Common myeloid progenitor, CD34-positive (primary cell): Measurements from ENCODE around the gene MYH9.

Experiments
- CTCF ChIA-PET: fragments of 350-600 bp; sonication (Branson Sonifier 250); formaldehyde crosslinking; loops from one replicate; lab custom pipeline; 2021; ENCODE audit warnings: antibody characterized with exemption; lab: Charles Lee
- POLR2A ChIA-PET: fragments of 350-600 bp; sonication (Branson Sonifier 250); formaldehyde crosslinking; loops from one replicate; lab custom pipeline; 2021; ENCODE audit warnings: antibody characterized with exemption; lab: Charles Lee
- DNase-seq, 3 donors: peaks; one replicate each; pipeline versions ENCODE4 v3.0.0 to v3.0.0-alpha.2; 2013
- H3K27ac ChIP-seq, 2 experiments: 1 replicate in 1 of 2; 2 replicates in 1 of 2; pipeline ENCODE4 v1.7.0; 2013; ENCODE audit warnings: inconsistent platforms in 2 of 2, low read length in 2 of 2, mild to moderate bottlenecking in 2 of 2, low read depth in 1 of 2, moderate library complexity in 1 of 2; ENCODE audit not compliant: severe bottlenecking in 2 of 2, insufficient read depth in 1 of 2, poor library complexity in 1 of 2
- H3K27me3 ChIP-seq, 5 experiments: replicated peaks in 2 of 5; 1 replicate in 3 of 5; 2 replicates in 2 of 5; pipeline versions ENCODE4 v1.6.1 to v1.7.0; 2013; ENCODE audit warnings: low read length in 4 of 5, mild to moderate bottlenecking in 2 of 5, moderate library complexity in 2 of 5, inconsistent platforms in 1 of 5; ENCODE audit not compliant: insufficient read depth in 5 of 5, control insufficient read depth in 4 of 5
- H3K36me3 ChIP-seq, 4 experiments: 1 replicate in 2 of 4; 2 replicates in 2 of 4; pipeline versions ENCODE4 v1.6.1 to v1.7.0; 2013; ENCODE audit warnings: low read length in 3 of 4, control low read depth in 1 of 4, mild to moderate bottlenecking in 1 of 4; ENCODE audit not compliant: control insufficient read depth in 4 of 4, insufficient read depth in 4 of 4
- H3K4me1 ChIP-seq, 4 experiments: 1 replicate in 3 of 4; 2 replicates in 1 of 4; pipeline versions ENCODE4 v1.6.1 to v1.7.1; 2013; ENCODE audit warnings: low read length in 3 of 4, mild to moderate bottlenecking in 3 of 4, control low read depth in 1 of 4, inconsistent platforms in 1 of 4, moderate library complexity in 1 of 4; ENCODE audit not compliant: control insufficient read depth in 4 of 4, insufficient read depth in 4 of 4; ENCODE audit errors: control extremely low read depth in 1 of 4
- H3K4me3 ChIP-seq, 7 experiments: 1 replicate in 4 of 7; 2 replicates in 3 of 7; pipeline versions ENCODE4 v1.5.1 to v1.7.0; 2013; ENCODE audit warnings: mild to moderate bottlenecking in 7 of 7, low read length in 6 of 7, moderate library complexity in 6 of 7, inconsistent platforms in 2 of 7, low read depth in 2 of 7, control low read depth in 1 of 7; ENCODE audit not compliant: insufficient read depth in 4 of 7, control insufficient read depth in 1 of 7; ENCODE audit errors: extremely low read depth in 1 of 7
- H3K9me3 ChIP-seq, 5 experiments: 1 replicate in 4 of 5; 2 replicates in 1 of 5; pipeline versions ENCODE4 v1.6.1 to v1.7.1; 2013; ENCODE audit warnings: low read length in 4 of 5, mild to moderate bottlenecking in 2 of 5, inconsistent platforms in 1 of 5, low read depth in 1 of 5, moderate library complexity in 1 of 5; ENCODE audit not compliant: control insufficient read depth in 4 of 5, insufficient read depth in 2 of 5; ENCODE audit errors: control extremely low read depth in 1 of 5
- WGBS: methylation state at CpG from one replicate; pipeline ENCODE4 v1.1.5; 2013; ENCODE audit not compliant: insufficient coverage; 5-methylcytosine and 5-hydroxymethylcytosine counted together

The MYH9 gene

GRCh38 chr22:36239150-36239400 is 148.7 kb downstream of the MYH9 start:
- no peak for DNase-seq
- WGBS = 0% methylated on average over 3 of the region's 4 CpGs
- H3K9me3 ChIP-seq = peaks cover 0 to 3% (median 0%) of the 10 kb centered on the region in 5 experiments
- H3K27ac ChIP-seq = peak overlapping the region; percentile 67 to 93
- no peaks in the 10 kb centered on the region for H3K27me3 ChIP-seq
- ChIA-PET POLR2A (interaction anchor here (0.5 to 1.2 kb wide), 2 partner anchors 14 to 27 kb away, joined by 3 to 4 read pairs; partner anchors contain the start of gene APOL1), CTCF (interaction anchor here (0.7 to 6.0 kb wide), 19 partner anchors 9 to 173 kb away, joined by 3 to 29 read pairs (median 6); partner anchors contain the start of gene APOL1)
- H3K36me3 ChIP-seq = peaks cover 6 to 25% (median 13%) of the 10 kb centered on the region in 4 experiments
- peaks cover 9 to 32% (median 22%) of the 10 kb centered on the region in 4 experiments for H3K4me1 ChIP-seq
- peak overlapping the region; percentile 79 to 99 (median 89) for H3K4me3 ChIP-seq

- Histone ChIP-seq H3K4me1 (peaks cover 9 to 32% (median 22%) of the 10 kb centered on the region in 4 experiments), H3K4me3 (peak overlapping the region; percentile 79 to 99 (median 89)), H3K27ac (peak overlapping the region; percentile 67 to 93), H3K27me3 (no peaks in the 10 kb centered on the region), H3K36me3 (peaks cover 6 to 27% (median 13%) of the 10 kb centered on the region in 4 experiments), H3K9me3 (peaks cover 0 to 3% (median 0%) of the 10 kb centered on the region in 5 experiments)
- WGBS = 3% methylated on average over 4 of the region's 5 CpGs
- POLR2A ChIA-PET = interaction anchor here (0.5 kb wide), 1 partner anchor 27 kb away, joined by 4 read pairs; no protein-coding TSS in a partner anchor
- DNase-seq = peak in 2 of 3 donors; percentile 36 to 50
- CTCF ChIA-PET = interaction anchor here (0.6 to 6.0 kb wide), 27 partner anchors 9 to 173 kb away, joined by 3 to 29 read pairs (median 5); partner anchors contain the start of gene APOL1
These were observed 149.2 kb downstream of the MYH9 start for GRCh38 chr22:36238373-36239149.

- peak overlapping the region in 1 of 2 experiments; percentile 93 for H3K27ac ChIP-seq
- 82% methylated on average over 12 of the region's 12 CpGs for WGBS
- POLR2A ChIA-PET = no interaction called here
- CTCF ChIA-PET = interaction anchor here (0.6 to 6.0 kb wide), 15 partner anchors 10 to 59 kb away, joined by 3 to 29 read pairs (median 4); partner anchors contain the start of gene APOL1
- peaks cover 0 to 3% (median 0%) of the 10 kb centered on the region in 5 experiments for H3K9me3 ChIP-seq
- H3K4me3 ChIP-seq = peak overlapping the region; percentile 11 to 99 (median 89)
- H3K36me3 ChIP-seq = peaks cover 6 to 35% (median 19%) of the 10 kb centered on the region in 4 experiments
- peaks cover 9 to 32% (median 26%) of the 10 kb centered on the region in 4 experiments for H3K4me1 ChIP-seq
- peak in 2 of 3 donors; percentile 42 to 45 for DNase-seq
- H3K27me3 ChIP-seq = no peaks in the 10 kb centered on the region
These were observed 150.1 kb downstream of the MYH9 start for GRCh38 chr22:36237462-36238372.

- POLR2A ChIA-PET = no interaction called here
These were observed 151.1 kb downstream of the MYH9 start for GRCh38 chr22:36236388-36237319.

GRCh38 chr22:36235585-36235984 is 152.2 kb downstream of the MYH9 start:
- CTCF ChIA-PET = interaction anchor here (1.0 to 6.0 kb wide), 4 partner anchors 8 to 51 kb away, joined by 3 to 29 read pairs (median 8); no protein-coding TSS in a partner anchor
- peaks cover 9 to 32% (median 26%) of the 10 kb centered on the region in 4 experiments for H3K4me1 ChIP-seq
- H3K4me3 ChIP-seq = no peak overlapping the region
- DNase-seq = no peak
- H3K27me3 ChIP-seq = no peaks in the 10 kb centered on the region
- no CpG with 5 or more reads among the region's 3 CpGs for WGBS
- H3K27ac ChIP-seq = no peak overlapping the region
- peaks cover 0 to 3% (median 0%) of the 10 kb centered on the region in 5 experiments for H3K9me3 ChIP-seq
- POLR2A ChIA-PET = no interaction called here
- peaks cover 6 to 50% (median 33%) of the 10 kb centered on the region in 4 experiments for H3K36me3 ChIP-seq

More at GRCh38 chr22:36236388-36237319, 151.1 kb downstream of the MYH9 start:
- no peak overlapping the region for H3K27ac ChIP-seq
- DNase-seq = no peak
- H3K4me3 ChIP-seq = no peak overlapping the region
- peaks cover 0 to 3% (median 0%) of the 10 kb centered on the region in 5 experiments for H3K9me3 ChIP-seq
- H3K27me3 ChIP-seq = no peaks in the 10 kb centered on the region
- CTCF ChIA-PET = interaction anchor here (0.8 to 6.0 kb wide), 9 partner anchors 9 to 50 kb away, joined by 3 to 29 read pairs (median 4); no protein-coding TSS in a partner anchor
- H3K4me1 ChIP-seq = peaks cover 9 to 32% (median 26%) of the 10 kb centered on the region in 4 experiments
- H3K36me3 ChIP-seq = peaks cover 6 to 41% (median 28%) of the 10 kb centered on the region in 4 experiments
- 99% methylated on average over 9 of the region's 14 CpGs for WGBS

- H3K27ac ChIP-seq = no peak overlapping the region
- peaks cover 0 to 3% (median 0%) of the 10 kb centered on the region in 5 experiments for H3K9me3 ChIP-seq
- no peak overlapping the region for H3K4me3 ChIP-seq
- ChIA-PET POLR2A (no interaction called here), CTCF (no interaction called here)
- no peak for DNase-seq
- H3K27me3 ChIP-seq = no peaks in the 10 kb centered on the region
- 80% methylated on average over 2 of the region's 2 CpGs for WGBS
- peaks cover 9 to 57% (median 37%) of the 10 kb centered on the region in 4 experiments for H3K36me3 ChIP-seq
- H3K4me1 ChIP-seq = peaks cover 9 to 31% (median 26%) of the 10 kb centered on the region in 4 experiments
These were observed 152.8 kb downstream of the MYH9 start for GRCh38 chr22:36234919-36235318.
